Medulla oblongata (tissue), 1 donor: ENCODE results near the gene F10.
"Not testable (repeated sequence)": the region's sequence is repeated elsewhere in the genome, so short reads cannot be mapped to it uniquely, and the experiment has no call there.

ENCODE experiments used
- DNase-seq: peaks from one replicate; pipeline ENCODE4 v3.0.0-alpha.2; 2015; ENCODE audit errors: extremely low spot score

The F10 gene

GRCh38 chr13:113102302-113102701, 20.3 kb upstream of the F10 start:
- not testable (repeated sequence) for DNase-seq

DNA sequence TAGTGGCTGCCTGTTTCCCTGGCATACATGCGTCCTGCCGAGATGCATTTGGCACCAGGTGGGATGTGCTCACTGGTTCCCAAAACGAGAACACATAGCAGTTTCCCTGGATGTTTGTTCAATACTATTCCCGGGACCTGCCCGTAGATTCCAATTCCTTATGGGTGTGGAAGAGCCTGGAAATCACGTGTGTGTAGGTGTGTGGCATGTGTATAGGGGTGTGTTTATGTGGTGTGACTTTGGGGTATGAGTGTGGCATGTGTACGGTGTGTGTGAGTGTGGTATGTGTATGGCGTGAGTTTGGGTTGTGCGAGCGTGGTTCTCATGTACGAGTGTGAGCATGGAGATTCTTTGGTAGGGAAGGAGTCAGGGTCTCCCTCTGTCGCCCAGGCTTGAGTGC, 19.9 kb upstream of the F10 start:
- DNase-seq: no peak

- DNase-seq: no peak
Observed at GRCh38 chr13:113103646-113104045, 19.0 kb upstream of the F10 start.

- DNase-seq: no peak
Observed at GRCh38 chr13:113105032-113105920, 17.3 kb upstream of the F10 start, which contains the start of gene F7. Gene F7, plus strand, starts transcription at chr13:113105791. Its CDS starts 51 bp downstream, at chr13:113105842.

DNA sequence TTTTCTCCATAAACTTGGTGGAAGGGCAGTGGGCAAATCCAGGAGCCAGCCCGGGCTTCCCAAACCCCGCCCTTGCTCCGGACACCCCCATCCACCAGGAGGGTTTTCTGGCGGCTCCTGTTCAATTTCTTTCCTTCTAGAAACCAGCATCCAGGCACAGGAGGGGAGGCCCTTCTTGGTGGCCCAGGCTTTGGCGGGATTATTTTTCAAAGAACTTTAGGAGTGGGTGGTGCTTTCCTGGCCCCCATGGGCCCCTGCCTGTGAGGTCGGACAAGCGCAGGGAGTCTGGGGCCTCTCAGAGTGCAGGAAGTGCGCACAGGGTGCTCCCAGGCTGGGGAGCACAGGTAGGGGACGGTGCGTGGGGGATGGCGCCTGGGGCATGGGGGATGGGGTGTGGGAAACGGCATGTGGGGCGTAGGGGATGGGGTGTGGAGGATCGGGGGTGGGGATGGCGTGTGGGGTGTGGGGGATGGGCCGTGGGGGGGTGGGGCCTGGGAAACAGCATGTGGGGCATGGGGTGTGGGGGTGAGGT, 16.6 kb upstream of the F10 start:
- no peak for DNase-seq

GRCh38 chr13:113106711-113107351, 15.8 kb upstream of the F10 start:
- DNase-seq: no peak

DNA sequence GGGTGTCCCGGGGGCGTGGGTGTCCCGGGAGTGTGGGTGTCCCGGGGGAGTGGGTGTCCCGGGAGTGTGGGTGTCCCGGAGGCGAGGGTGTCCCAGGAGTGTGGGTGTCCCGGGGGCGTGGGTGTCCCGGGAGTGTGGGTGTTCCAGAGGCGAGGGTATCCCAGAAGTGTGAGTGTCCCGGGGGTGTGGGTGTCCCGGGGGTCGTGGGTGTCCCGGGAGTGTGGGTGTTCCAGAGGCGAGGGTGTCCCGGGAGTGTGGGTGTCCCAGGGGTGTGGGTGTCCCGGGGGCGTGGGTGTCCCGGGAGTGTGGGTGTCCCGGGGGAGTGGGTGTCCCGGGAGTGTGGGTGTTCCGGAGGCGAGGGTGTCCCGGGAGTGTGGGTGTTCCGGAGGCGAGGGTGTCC, 14.1 kb upstream of the F10 start:
- DNase-seq: not testable (repeated sequence)

- DNase-seq: no peak
Observed at GRCh38 chr13:113109151-113110047, 13.2 kb upstream of the F10 start.

DNA sequence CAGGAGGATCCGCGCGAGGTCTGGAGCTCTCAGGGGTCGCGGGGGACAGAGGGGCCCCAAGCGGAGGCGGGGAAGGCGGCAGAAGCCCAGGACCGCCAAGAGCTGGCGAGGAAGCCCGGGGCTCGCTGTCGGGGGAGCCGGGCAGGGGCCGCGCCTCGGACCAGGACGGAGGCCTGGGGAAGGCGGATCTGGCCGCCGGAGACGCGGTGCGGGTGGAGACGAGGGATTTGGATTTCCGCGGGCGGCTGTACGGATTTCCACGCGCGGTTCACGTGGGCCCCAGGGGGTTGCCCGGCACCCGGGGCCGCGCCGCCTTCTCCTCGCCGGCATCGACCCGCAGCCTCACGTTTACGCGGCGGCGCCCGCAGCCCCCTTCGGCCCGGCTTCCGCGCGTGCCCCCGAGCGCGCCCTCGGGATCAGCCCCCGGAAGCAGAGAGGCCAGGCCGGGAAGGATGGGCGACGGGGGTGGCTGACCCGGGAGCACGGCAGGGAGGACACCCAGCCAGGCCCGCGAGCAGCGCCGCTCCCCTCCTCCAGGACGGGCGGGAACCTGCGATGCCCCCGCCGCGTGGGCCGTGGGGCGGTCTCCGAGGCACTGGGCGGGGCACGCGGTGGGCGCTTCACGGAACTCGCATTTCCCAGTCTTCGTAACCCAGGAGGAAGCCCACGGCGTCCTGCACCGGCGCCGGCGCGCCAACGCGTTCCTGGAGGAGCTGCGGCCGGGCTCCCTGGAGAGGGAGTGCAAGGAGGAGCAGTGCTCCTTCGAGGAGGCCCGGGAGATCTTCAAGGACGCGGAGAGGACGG, 12.3 kb upstream of the F10 start:
- DNase-seq: no peak

- no peak for DNase-seq
Observed at GRCh38 chr13:113110852-113111315, 11.7 kb upstream of the F10 start.

GRCh38 chr13:113111821-113112220, 10.8 kb upstream of the F10 start:
- not testable (repeated sequence) for DNase-seq

GRCh38 chr13:113112475-113112874, 10.1 kb upstream of the F10 start:
- DNase-seq: not testable (repeated sequence)

GRCh38 chr13:113112893-113113845, 9.4 kb upstream of the F10 start:
- DNase-seq: no peak

DNA sequence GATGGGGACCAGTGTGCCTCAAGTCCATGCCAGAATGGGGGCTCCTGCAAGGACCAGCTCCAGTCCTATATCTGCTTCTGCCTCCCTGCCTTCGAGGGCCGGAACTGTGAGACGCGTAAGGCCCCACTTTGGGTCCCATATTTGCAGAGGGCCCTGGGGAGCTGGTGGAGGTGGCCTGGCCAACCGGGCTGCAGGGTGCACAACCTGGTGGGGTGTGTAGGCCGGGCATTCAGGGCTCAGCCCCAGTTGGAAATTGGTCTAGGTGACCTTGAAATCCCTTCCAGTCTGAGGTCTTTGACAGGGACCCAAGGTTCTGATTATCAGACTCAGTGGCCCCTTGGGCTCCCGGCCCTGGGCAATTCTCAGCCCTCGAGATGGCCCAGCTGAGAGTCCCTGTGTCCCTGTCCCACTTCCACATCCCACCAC, 8.7 kb upstream of the F10 start:
- no peak for DNase-seq

- no peak for DNase-seq
Observed at GRCh38 chr13:113114511-113115362, 7.9 kb upstream of the F10 start.

DNA sequence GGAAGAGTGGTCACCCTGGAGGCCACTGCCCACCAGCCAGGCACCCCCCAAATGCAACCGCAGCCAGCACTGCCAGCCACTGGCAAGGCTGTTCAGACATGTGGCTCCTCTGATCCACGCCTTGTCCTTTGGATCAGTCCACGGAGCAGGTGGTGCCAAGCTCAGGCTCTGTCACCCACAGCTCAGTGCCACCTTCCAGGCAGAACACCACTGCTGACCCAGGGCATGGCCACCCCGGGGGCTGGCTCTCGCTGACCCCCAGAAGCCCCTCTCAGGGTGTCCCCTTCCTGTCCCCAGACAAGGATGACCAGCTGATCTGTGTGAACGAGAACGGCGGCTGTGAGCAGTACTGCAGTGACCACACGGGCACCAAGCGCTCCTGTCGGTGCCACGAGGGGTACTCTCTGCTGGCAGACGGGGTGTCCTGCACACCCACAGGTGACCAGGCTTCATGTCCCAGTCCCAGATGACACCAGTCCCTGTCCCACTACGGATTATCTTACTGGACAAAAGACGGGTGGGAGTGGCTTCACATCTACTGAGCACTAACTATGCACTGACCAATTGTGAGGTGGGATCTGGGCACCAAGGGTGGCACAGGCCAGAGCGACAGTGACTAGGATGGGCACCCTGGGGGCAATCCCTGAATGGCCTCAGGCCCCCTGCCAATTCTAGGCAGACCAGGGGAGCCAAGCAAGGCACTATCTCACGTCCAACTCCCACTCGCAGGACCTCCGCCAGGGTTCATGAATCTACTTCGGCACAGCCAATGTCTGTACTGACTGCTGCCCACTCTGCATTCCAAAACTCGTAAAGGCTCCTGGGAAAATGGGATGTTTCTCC, 7.0 kb upstream of the F10 start:
- no peak for DNase-seq

DNA sequence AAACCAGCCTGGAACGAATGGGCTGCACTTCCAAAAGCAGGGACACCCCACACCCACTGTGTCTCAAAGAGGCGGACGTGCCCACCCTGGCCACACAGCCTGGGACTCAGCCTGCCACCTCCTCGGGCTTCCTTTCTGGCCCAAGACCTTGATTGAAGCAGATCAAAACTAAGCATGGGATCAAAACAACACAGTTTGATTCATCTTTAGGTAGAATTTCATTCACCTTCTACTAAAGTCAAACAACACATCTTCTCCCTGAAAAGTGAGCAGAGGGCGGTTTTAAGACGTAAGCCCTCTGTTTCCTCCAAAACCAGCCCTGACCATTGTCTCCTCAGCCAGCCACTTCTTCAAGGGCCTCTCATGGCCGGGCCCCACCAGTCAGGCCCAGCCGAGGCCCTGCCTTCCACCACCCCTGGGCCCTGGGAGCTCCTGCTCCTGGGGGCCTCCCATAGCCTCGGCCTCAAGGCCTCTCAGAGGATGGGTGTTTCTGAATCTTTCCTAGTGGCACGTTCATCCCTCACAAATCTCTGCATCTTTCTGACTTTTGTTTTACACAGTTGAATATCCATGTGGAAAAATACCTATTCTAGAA, 6.3 kb upstream of the F10 start:
- no peak for DNase-seq
